ENCODE results near the gene ACTR8.

ACTR8 gene

DNA sequence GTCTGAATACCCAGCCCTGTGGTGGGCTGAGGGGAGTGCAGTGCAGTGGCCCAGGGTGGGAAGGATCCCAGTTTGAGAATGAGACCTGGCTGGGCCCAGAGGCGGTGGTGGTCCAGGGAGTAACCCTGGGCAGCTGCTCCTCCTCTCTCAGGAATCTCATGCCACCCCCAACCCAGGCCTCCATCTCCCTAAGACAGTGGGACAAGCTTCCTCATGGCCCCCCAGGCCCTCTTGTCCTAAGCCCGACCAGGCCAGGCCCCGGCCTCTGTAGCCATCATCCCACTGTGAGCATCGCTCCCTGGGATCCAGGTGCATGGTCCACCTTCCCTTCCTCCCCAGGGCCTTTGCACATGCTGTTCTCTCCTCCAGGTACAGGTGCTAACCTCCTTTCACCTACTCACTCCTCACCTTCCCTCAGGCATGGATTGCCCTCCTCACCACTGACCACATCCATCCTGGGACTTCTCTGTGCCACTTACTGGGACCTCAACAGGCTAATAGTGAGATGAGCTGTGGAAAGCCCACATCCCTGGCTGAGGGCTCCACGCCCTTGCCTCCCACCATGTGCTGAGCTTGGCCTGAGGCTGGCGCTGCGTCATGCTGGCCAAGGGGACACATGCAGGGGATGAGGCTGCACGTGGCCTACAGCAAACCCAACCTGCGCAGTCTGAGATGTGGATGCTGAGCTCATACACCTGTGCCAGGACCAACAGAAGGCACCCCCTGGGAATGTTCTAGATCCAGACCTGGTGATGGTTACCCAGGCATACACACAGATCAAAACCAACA lies 45.7 kb downstream of the ACTR8 start:
- DNase-seq (ENCODE audit: low read depth in 2 of 2) = no peak

DNA sequence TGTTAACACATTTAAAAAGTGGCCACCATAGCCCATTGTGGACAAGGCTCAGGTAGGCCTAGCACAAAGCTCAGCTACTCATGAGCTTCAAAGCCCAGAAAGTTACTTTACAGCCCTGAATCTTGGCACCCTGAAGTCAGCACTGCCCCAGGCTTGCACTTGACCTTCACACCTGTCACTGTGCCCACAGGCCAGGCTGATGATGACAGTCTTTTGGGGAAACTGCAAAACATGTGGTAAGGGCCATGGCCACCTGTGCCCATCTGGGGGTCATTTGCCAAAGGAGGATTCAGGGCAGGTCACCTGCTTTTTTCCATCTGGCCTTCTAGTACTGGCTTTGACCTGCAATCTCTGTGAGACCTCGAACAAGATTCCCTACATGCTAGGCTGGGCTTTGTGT lies 46.7 kb downstream of the ACTR8 start:
- no peak for DNase-seq (ENCODE audit: low read depth in 2 of 2)

DNA sequence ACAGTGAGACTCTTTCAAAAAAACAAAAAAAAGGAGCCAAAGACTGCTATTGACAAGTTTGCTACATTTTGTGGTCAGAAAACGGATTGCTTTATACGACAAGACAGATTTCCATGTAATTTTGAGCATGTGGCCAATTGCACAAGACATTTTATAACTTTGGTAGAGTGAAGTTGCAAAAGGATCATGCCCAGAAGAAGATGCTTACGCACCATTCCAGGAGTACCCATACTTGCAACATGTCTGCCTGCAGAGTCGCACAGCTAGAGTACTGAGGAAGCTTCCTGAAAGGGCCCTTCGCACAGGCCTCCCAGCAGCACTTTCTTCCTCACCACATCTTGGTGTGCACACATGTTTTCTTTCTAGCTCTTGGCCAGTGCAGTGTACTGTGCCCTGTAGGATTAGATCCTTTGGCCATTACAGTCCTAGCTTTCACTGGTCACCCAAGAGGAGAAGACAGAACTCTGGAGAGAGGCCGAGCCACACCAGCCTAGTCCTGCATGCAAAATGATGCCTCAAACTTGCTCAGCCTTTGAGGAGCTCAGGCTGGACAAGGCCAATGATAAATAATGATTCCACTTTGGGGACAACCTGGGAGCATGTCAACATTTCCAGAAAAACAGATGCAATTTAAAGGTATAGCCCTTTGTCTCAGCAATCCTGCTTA lies 47.4 kb downstream of the ACTR8 start:
- no peak for DNase-seq (ENCODE audit: low read depth in 2 of 2)

DNA sequence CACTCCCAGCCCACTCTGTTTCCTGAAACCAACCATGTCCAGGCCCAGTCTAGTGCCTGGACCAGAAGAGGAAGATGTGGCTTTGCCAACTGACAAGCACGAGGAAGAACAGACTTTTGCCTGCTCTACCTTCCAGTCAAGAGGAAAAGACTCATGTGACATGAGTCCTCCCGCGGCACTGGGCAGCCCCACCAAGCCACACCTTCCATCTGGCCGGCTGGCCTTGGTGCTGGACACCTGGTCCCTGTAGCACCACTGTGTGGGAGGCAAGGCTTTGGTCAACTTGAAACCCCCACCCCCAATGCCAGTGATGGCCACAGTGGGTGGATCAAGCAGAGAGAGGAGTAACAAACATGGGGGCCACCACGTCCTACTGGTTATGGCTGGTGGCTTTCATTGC lies 48.3 kb downstream of the ACTR8 start:
- DNase-seq (ENCODE audit: low read depth in 2 of 2) = no peak

DNA sequence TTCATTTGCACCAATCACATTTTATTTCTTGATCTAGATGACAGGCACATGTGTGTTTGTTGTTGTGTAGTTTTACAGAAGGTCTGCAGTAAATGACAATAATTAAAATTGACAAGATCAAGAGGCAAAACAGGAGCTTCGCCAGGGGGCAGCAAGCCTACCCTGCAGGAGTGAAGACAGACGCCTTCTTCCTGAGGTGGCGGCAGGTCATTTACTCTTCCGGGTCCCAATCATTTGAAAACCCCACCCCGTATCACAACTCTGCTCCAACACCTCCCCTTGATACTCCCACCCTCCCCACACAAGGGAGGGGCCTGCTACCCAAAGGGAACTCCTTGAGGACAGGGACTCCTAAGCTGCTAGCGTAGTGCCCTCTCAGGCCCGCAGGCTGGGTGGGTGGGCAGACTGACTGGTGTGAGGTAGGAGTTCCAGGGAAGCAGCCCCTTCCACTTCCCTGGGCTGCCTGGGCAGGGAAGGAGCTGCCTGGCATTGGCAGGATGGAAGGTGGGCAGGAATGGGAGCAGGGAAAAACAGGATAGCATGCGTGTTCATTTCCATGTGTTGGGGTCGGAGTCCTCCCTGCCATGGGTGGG lies 48.8 kb downstream of the ACTR8 start:
- no peak for DNase-seq (ENCODE audit: low read depth in 2 of 2)

DNA sequence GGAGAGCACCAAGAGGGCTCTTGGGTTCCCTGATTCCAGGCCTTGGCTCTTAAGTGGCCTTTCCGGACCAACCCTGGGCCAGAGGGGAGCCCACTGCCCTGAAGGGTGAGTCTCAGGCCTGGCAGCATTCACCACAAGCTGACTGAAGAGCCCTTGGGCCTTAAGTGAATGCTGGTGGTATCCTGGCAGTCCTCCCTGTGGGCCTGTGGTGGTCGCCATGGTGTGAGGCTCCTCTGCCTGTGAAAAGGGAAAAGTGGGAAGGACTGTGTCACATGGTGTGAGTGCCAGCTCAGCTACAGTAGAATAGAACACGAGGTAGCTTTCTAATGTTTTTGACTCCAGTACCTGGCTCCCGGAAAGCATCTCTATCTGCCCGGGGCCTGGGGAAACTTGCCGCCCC lies 51.0 kb downstream of the ACTR8 start:
- DNase-seq (ENCODE audit: low read depth in 2 of 2) = no peak

DNA sequence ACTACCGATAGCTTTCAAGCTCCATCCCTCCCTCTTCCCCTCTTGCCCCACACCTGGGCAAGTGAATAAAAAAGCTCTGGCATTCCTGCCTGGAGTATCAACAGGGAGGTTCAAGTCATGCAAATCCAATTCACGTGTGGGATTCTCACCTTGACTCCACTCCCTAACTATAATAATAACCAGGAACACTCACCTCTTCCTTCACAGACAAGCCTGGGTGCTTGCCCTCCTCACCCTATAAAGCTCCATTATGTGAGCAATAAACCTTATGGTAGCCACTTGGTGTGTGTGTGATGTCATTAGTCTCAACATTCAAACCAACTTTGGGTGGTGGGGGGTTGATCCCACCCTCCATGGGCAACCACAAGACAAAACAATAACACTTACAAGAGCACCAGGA lies 52.3 kb downstream of the ACTR8 start:
- no peak for DNase-seq (ENCODE audit: low read depth in 2 of 2)

DNA sequence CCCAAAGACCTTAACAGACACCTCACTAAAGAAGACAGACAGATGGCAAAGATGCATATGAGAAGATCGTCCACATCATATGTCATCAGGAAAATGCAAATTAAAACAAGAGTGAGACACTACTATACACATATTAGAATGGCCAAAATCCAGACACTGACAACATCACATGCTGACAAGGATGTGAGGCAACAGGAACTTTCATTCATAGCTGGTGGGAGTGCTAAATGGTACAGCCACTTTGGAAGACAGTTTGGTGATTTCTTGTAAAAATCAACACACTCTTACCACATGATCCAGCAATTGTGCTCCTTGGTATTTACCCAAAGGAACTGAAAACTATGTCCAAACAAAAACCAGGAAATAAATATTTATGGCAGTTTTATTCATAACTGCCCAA lies 53.4 kb downstream of the ACTR8 start:
- no peak for DNase-seq (ENCODE audit: low read depth in 2 of 2)

DNA sequence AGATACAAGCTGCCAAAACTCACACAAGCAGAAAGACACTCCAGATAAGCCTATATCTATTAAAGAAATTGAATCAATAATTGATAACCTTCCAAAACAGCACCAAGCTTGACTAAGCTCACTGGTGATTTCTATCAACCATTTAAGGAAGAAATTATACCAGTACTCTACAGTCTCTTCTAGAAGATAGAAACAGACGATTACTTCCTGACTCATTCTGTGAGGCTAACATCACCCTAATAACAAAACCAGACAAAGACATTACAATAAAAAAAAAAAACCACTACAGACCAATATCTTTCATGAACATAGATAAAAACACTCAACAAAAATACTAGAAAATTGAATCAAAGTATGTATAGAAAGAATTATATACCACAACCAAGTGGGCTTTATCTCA lies 55.9 kb downstream of the ACTR8 start:
- DNase-seq (ENCODE audit: low read depth in 2 of 2) = no peak

DNA sequence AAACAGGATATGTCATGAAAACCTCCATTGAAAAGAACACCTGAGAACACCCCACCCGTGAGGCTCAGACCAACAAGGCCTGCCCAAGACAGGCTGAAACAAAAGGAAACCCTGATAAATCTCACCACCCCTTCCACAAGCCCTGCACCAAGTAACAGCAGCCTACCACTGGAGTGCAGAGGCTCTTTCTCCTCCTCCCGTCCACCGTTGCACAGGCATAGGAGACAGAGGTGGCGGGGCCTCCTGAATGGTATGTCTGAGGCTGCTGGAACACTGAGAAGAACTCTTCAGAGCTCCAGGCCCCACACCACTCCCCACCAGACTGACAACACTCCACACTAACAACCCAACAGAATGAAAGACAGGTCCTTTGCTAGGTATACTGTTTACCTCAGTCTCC lies 57.2 kb downstream of the ACTR8 start:
- no peak for DNase-seq (ENCODE audit: low read depth in 2 of 2)

DNA sequence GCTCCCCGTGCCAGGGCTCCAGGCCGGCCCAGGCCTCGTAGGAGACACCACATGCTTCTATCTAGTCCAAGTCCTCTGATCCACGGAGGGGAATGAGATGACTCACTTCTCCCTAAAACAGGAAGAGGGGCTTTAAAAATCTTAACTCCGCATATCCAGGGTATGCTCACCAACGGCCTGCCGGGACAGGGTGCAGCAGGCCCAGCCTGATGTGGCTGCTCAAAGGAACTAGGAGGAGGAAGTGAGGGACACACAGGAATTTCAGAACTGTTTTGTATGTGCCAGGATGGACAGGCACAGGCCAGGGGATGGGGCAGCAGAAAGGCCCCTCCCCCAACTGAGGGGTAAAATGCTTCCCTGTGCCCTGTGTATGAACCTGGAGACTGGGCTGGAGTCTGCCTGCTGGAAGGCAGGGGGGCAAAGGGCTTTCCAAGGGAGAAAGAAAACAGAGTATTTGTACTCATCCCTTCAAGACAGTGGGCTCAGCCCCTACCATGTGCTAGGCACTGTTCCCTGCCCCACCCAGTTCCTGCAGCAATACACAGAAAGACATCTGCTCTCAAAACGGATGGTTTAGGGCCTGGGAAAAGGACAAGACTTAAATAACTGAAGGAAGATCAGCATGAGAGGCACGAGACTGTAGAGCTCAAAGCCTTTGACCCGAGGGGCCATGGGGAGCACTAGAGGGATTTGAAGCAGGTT lies 57.8 kb downstream of the ACTR8 start:
- DNase-seq (ENCODE audit: low read depth in 2 of 2) = no peak

DNA sequence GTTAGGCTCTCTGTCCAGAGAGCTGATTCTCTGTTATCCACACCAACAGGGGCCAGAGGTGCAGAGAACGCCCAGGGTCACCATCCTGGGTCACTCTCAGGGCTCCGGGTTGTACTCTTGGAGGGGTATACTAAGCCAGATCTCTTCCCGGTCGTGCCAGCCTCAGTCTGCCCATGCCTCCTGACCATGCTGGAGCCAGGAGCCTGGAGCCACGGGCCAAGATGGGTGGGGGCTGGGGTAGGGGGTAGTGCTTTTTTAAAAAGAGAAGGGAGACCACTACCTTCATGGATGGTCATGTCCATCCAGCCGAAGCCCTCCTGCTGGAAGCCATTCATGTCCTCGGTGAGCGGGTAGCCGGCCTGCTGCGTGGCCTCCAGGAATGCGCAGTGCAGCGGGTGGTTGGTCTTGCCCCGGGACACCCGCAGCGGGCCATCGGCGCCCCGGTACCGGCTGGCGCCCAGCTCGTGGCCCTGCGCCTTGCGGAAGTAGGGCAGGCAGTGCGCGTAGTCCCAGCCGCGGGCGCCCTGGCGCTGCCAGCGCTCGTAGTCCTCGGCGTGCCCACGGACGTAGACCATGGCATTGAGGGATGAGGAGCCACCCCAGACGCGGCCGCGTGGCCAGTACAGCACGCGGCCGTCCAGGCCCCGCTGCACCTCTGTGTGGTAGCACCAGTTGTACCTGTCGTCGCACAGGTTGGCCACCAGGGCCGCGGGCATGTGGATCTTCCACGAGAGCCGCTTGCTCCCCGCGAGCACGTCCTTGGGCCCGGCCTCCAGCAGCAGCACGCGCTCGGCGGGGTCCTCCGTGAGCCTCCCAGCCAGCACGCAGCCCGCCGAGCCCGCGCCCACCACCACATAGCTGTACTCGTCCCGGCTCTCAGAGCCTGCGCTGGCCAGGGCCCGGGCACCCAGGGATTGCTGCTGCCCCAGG lies 58.7 kb downstream of the ACTR8 start:
- no peak for DNase-seq (ENCODE audit: low read depth in 2 of 2)

DNA sequence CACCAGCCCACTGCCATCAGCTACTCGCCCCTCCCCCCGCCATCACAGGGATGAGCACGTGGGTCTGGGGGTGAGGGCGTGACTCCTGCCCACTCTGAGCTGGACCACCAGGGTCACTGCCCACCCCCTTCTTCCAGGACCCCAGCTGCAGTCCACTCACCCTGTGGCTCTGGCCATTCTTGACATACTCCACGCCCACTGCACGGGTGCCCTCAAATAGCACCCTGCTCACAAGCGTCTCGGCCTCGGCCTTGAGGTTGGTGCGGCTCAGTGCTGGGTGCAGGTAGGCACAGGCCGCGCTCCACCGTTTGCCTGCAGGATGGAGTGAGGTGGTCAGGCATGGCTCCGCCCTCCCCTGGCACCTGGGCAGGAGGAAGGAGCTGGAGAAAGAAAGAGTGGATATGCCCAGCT lies 59.6 kb downstream of the ACTR8 start:
- DNase-seq (ENCODE audit: low read depth in 2 of 2) = no peak

DNA sequence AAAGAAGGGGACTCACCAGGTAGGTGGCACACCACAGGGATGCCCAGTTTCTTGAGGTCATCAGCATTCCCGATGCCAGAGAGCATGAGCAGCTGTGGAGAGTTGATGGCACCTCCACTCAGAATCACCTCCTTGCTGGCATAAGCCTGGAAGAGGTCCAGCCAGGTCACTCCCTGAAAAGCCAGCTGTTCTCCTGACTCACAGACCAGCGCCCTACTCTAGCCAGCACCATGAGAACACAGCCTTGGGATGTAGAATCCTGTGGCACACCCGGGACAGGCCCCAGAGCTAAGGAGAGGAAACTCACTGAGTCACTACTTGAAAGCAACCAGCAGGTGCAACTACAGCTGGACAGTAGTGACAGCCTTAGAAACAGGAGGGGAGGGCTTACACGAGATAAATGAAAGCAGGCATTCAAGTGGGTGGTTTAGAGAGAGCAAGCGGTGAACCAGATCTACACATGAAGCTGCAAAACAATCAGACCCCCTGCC lies 60.3 kb downstream of the ACTR8 start:
- DNase-seq (ENCODE audit: low read depth in 2 of 2) = no peak

DNA sequence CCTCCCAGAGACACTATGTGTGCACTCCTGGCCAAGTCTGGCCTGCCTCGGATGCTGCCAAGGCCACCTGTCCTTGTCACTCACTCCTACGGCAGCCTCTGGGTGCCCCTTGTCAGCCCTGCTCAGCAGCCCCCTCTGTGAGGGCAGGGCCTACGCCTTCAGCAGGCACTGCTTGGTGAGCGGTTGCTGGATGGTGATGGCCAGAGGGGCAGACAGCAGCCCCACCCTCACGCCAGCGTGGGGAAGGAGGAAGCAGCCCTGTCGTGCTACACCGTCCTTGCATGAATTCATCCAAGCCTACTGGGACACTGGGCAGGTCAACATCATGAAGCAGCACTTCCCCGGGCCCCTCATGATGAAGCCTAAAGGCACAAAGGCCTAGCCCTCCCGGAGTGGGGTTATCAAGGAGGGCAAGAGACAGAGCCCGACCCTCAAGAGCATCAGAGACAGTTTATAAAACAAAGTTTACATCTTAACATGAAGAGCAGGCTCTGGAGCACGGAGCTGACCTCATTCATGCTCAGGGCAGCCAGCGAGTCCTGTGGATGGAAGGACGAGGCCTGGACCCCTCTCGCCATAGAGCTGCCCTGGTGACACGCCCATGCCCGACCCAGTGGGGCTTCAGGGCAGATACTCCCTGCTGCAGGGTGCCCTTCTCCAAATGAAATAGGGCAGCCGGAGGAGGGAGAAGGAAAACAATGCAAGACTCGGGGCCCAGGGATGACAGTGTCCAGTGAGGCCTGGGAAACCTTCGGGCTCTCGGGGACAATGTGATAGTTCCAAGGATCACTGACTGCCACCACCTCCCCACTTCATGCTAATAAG lies 61.0 kb downstream of the ACTR8 start:
- DNase-seq (ENCODE audit: low read depth in 2 of 2) = no peak

DNA sequence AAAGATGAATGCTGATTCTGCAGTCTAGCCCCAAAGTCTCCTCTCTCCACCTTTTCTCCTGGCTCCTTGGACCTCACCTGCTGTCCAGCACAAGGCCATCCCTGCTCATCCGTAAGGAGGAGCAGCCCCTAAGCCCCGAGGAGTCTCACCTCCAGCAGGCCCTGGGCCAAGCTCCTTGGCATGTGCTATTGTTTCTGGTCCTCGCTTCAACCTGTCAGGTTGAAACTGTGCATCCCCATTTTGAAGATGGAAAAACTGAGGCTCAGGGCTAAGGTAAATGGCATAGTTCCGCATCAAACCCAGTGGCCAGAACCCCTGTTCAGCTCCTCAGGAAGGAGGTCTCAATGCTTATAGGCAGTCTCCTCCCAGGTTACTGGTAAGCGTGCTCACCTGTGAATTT lies 61.9 kb downstream of the ACTR8 start:
- DNase-seq (ENCODE audit: low read depth in 2 of 2) = no peak

DNA sequence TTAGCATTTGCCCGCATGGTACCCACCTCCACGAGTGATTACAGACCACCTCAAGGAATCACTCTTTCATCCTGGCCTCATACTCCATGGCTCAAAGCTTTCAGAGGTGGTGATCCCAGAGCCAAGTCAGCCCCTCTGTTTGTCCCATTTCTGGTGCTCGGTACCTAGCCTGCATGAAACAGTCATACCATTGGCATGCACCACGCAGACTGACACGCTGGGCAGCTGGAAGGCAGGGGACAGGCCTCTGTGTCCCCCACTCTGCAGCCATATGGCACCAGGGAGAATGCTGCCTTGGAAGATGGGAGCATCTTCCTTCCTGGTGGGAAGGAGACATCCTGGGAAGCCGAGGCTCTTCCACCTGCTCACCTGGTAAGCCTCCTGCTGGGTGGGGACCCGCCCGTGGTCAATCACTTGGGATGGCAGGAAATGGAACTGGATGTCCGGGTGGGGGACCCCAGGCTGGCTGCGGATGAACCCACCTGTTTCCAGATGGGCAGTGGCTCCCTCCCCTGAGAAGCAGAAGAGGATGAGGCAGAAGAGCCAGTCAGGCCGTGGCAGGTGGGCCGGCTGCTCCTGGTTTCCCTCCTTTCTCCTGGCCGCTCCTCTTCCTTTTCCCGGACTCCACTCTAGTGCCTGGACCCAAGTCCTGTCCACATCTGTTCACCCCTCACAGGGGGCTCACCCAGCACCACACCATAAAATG lies 62.6 kb downstream of the ACTR8 start:
- DNase-seq (ENCODE audit: low read depth in 2 of 2) = no peak

DNA sequence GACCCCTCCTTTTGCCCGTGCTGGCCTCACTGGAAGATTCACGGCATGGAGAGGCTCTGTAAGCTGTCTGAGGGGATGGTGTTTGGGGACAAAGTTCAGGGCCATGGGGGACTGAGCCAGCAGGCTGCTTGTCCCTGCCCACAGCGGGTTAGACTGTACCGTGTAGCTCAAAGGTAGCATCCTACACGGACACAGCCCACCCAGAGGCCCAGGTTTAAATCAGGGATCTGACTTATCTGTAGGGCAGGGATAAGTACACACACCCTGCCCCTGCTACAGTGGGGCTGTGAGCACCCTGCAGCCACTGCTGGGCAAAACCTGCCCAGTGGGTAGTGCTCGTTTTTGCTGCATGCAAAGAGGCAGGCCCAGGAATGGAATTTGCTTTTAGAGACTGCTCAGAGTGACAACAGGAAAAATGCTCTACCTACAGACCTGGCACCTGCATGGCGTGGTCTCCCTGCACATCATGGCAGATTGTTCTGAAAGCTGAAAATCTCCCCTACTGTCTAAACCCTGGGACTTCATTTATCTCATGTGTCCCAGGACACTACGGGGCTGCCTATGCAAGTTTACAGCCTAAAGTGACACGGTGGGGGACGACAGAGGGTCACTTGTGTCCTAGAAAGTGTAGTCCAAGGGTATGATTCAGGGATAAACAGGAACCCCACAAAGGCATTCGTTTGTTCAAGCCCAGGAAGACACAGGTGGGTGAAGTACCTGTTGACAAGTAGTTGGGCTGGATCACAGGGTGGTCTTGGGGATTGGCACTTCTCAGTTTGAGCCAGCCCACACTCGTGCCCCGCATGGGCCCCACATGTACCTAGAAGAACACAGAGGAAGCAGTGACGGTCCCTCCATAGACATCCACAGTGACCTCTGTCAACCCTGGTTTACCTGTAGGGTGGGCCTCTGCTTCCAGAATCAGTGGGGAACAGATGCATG lies 63.5 kb downstream of the ACTR8 start:
- no peak for DNase-seq (ENCODE audit: low read depth in 2 of 2)

DNA sequence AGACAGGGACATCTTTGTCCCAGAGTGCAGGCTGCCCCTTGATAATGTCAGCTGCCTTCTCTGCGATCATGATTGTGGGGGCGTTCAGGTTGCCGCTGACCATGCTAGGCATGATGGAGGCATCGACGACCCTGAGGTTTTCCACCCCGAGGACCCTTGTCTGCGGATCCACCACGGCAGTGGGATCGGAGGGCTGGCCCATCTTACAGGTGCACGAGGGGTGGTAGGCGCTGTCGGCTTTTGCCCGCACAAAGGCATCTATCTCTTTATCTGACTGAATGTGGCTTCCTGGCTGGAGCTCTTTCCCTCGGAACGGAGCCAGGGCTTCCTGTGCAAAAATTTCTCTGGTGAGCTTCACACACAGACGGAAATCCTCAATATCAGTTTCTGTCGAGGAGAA lies 64.1 kb downstream of the ACTR8 start:
- DNase-seq (ENCODE audit: low read depth in 2 of 2) = no peak
